Loucy (cell line): Measurements from ENCODE around the gene SHROOM4.

Experiments
- H2AFZ ChIP-seq: fragments of 200-600 bp; sonication (generic); 2 replicates; pipeline ENCODE4 v1.6.0; 2016; ENCODE audit warnings: antibody characterized with exemption, mild to moderate bottlenecking, low read length, moderate library complexity
- H3F3A ChIP-seq: fragments of 200-600 bp; 2 replicates; pipeline ENCODE4 v1.6.0; 2016; ENCODE audit warnings: antibody characterized with exemption, low read depth, mild to moderate bottlenecking
- H3K27me3 ChIP-seq: fragments of 200-600 bp; sonication (generic); 2 replicates; pipeline ENCODE4 v1.6.1; 2014; ENCODE audit warnings: low read length, mild to moderate bottlenecking; ENCODE audit not compliant: insufficient read depth, poor library complexity, severe bottlenecking
- H3K36me3 ChIP-seq: fragments of 200-600 bp; sonication (generic); 2 replicates; pipeline ENCODE4 v1.6.1; 2016; ENCODE audit warnings: low read length; ENCODE audit not compliant: insufficient read depth
- H3K4me1 ChIP-seq: fragments of 200-600 bp; sonication (generic); 2 replicates; pipeline ENCODE4 v1.5.1; 2014; ENCODE audit warnings: low read length, mild to moderate bottlenecking; ENCODE audit not compliant: insufficient read depth, poor library complexity, severe bottlenecking
- H3K4me2 ChIP-seq: fragments of 200-600 bp; sonication (generic); 2 replicates; pipeline ENCODE4 v1.6.0; 2014; ENCODE audit warnings: antibody characterized with exemption, low read length, low read depth, mild to moderate bottlenecking; ENCODE audit not compliant: poor library complexity, severe bottlenecking
- H3K4me3 ChIP-seq: fragments of 200-600 bp; sonication (generic); 2 replicates; pipeline ENCODE4 v1.5.1; 2014; ENCODE audit warnings: low read length, mild to moderate bottlenecking, mixed read lengths; ENCODE audit not compliant: poor library complexity, severe bottlenecking
- H3K79me2 ChIP-seq: fragments of 200-600 bp; sonication (generic); 2 replicates; pipeline ENCODE4 v1.6.1; 2014; ENCODE audit warnings: low read length; ENCODE audit not compliant: insufficient read depth
- H3K9ac ChIP-seq: fragments of 200-600 bp; sonication (generic); 2 replicates; pipeline ENCODE4 v1.6.0; 2014; ENCODE audit warnings: mild to moderate bottlenecking, low read depth, low read length, moderate library complexity; ENCODE audit not compliant: poor library complexity, severe bottlenecking
- H3K9me2 ChIP-seq: fragments of 200-600 bp; sonication (generic); replicated peaks from 2 replicates; pipeline ENCODE4 v1.6.1; 2016; ENCODE audit warnings: low read depth, low read length, mixed read lengths
- H3K9me3 ChIP-seq: fragments of 200-600 bp; sonication (generic); 2 replicates; pipeline ENCODE4 v1.6.1; 2014; ENCODE audit warnings: mild to moderate bottlenecking, antibody characterized with exemption, low read length, low read depth; ENCODE audit not compliant: insufficient read depth
- H4K20me1 ChIP-seq: fragments of 200-600 bp; sonication (generic); 2 replicates; pipeline ENCODE4 v1.6.0; 2014; ENCODE audit warnings: antibody characterized with exemption, low read length, mild to moderate bottlenecking; ENCODE audit not compliant: insufficient read depth, poor library complexity, severe bottlenecking
- EZH2phosphoT487 ChIP-seq: fragments of 200-600 bp; IDR thresholded peaks from 2 replicates; pipeline ENCODE4 v1.6.1; 2018; ENCODE audit warnings: antibody characterized with exemption, mild to moderate bottlenecking, moderate library complexity, borderline replicate concordance
- TF ChIP-seq, protein P1 (sequence below): fragments of 200-600 bp; sonication (generic); conservative IDR thresholded peaks from 2 replicates; pipeline ENCODE4 v1.5.1; 2014; ENCODE audit warnings: mild to moderate bottlenecking, antibody characterized with exemption, low read length

The SHROOM4 gene

DNA sequence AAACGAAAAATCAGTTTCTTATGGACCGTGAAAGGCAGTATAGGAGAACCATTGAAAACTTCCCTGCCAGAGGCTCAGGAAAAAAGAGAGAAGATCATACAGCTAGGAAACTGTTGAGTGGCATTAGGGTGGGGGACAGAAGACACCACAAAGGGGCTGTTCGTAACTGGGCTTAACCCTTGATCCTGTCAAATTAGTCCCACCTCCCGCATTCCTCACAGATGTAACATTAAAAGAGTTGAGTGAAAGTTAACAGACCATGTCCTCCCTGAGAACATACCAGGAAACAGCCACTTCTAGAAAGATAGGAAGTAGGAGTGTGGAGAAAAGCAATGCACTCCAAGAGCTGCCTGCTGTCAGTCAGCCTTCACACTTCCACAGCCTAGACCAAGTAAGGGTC lies 8.7 kb downstream of the SHROOM4 start:
- no peaks in the 10 kb centered on the region for H3K4me1 ChIP-seq
- no peak overlapping the region for H2AFZ ChIP-seq
- H3K36me3 ChIP-seq = no peaks in the 10 kb centered on the region
- no peak overlapping the region for H3K4me2 ChIP-seq
- TF ChIP-seq EZH2phosphoT487 = no peak
- TF ChIP-seq, protein P1, sequence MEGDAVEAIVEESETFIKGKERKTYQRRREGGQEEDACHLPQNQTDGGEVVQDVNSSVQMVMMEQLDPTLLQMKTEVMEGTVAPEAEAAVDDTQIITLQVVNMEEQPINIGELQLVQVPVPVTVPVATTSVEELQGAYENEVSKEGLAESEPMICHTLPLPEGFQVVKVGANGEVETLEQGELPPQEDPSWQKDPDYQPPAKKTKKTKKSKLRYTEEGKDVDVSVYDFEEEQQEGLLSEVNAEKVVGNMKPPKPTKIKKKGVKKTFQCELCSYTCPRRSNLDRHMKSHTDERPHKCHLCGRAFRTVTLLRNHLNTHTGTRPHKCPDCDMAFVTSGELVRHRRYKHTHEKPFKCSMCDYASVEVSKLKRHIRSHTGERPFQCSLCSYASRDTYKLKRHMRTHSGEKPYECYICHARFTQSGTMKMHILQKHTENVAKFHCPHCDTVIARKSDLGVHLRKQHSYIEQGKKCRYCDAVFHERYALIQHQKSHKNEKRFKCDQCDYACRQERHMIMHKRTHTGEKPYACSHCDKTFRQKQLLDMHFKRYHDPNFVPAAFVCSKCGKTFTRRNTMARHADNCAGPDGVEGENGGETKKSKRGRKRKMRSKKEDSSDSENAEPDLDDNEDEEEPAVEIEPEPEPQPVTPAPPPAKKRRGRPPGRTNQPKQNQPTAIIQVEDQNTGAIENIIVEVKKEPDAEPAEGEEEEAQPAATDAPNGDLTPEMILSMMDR = no peak
- H4K20me1 ChIP-seq = no peaks in the 10 kb centered on the region
- no peak overlapping the region for H3K9ac ChIP-seq
- H3K79me2 ChIP-seq = no peaks in the 10 kb centered on the region
- H3K9me3 ChIP-seq = no peaks in the 10 kb centered on the region
- no peaks in the 10 kb centered on the region for H3F3A ChIP-seq
- H3K4me3 ChIP-seq = no peak overlapping the region
- no peaks in the 10 kb centered on the region for H3K9me2 ChIP-seq
- no peaks in the 10 kb centered on the region for H3K27me3 ChIP-seq

DNA sequence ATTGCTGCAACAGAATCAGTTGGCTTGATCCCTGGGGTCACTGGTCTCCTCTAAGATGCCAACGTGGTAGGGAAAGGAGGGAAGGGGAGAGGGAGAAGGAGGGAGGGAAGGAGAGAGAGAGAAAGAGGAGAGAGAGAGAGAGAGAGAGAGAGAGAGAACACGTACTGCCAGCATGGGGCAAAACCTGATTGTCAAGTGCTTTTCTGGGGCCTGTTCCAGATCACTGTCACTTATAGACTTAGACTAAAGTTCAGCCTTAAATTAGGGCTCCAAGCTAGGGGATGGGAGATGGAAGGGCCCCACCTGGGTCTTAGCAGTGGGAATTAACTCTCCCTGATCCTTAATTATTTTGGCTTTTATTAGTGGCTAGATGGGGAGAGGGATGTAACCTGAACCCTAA lies 12.9 kb downstream of the SHROOM4 start:
- no peaks in the 10 kb centered on the region for H3F3A ChIP-seq
- H3K9me3 ChIP-seq = no peaks in the 10 kb centered on the region
- H4K20me1 ChIP-seq = no peaks in the 10 kb centered on the region
- H3K4me2 ChIP-seq = no peak overlapping the region
- H3K27me3 ChIP-seq = no peaks in the 10 kb centered on the region
- H3K9ac ChIP-seq = no peak overlapping the region
- H3K79me2 ChIP-seq = no peaks in the 10 kb centered on the region
- H3K4me1 ChIP-seq = no peaks in the 10 kb centered on the region
- H3K4me3 ChIP-seq = no peak overlapping the region
- no peaks in the 10 kb centered on the region for H3K36me3 ChIP-seq
- H3K9me2 ChIP-seq = no peaks in the 10 kb centered on the region
- TF ChIP-seq, protein P1 = no peak
- no peak for TF ChIP-seq EZH2phosphoT487
- H2AFZ ChIP-seq = no peak overlapping the region

DNA sequence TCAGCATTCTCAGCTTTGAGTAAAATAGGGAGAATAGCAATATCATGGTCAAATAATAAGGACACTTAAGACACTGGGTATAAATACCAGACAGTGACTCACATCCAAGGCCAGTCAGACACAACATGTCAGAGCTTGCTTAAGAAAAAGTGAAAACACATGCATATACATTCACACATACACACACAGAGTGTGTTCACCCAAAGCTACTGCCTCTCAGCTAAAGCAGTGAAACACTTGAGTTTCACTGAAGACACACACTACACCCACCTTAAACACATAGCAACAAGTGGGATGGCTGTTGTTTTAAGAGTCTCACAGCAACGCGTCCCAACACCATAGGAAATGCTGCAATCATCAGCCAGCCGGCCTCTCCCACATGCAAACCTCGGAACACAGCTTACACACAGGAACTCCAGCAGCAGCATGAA lies 14.4 kb downstream of the SHROOM4 start:
- H3K4me1 ChIP-seq = no peaks in the 10 kb centered on the region
- TF ChIP-seq, protein P1 = no peak
- TF ChIP-seq EZH2phosphoT487 = no peak

More for the DNA sequence above, 14.4 kb downstream of the SHROOM4 start:
- no peak overlapping the region for H3K9ac ChIP-seq
- no peak overlapping the region for H2AFZ ChIP-seq
- no peaks in the 10 kb centered on the region for H3F3A ChIP-seq
- no peak overlapping the region for H3K4me2 ChIP-seq
- H3K36me3 ChIP-seq = no peaks in the 10 kb centered on the region
- no peaks in the 10 kb centered on the region for H3K27me3 ChIP-seq
- H3K9me3 ChIP-seq = no peaks in the 10 kb centered on the region
- no peak overlapping the region for H3K4me3 ChIP-seq
- no peaks in the 10 kb centered on the region for H4K20me1 ChIP-seq
- H3K9me2 ChIP-seq = no peaks in the 10 kb centered on the region
- no peaks in the 10 kb centered on the region for H3K79me2 ChIP-seq
